ENCODE results near the gene RETREG2.

GRCh38 chr2:219129589-219129988 lies 48.5 kb upstream of the RETREG2 start:
- TF ChIP-seq, protein P1, sequence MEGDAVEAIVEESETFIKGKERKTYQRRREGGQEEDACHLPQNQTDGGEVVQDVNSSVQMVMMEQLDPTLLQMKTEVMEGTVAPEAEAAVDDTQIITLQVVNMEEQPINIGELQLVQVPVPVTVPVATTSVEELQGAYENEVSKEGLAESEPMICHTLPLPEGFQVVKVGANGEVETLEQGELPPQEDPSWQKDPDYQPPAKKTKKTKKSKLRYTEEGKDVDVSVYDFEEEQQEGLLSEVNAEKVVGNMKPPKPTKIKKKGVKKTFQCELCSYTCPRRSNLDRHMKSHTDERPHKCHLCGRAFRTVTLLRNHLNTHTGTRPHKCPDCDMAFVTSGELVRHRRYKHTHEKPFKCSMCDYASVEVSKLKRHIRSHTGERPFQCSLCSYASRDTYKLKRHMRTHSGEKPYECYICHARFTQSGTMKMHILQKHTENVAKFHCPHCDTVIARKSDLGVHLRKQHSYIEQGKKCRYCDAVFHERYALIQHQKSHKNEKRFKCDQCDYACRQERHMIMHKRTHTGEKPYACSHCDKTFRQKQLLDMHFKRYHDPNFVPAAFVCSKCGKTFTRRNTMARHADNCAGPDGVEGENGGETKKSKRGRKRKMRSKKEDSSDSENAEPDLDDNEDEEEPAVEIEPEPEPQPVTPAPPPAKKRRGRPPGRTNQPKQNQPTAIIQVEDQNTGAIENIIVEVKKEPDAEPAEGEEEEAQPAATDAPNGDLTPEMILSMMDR (IDR thresholded peaks at IDR 0.05) = no peak
- no peak for TF ChIP-seq EP300 (IDR thresholded peaks at IDR 0.05; ENCODE audit: low read depth)

All from transverse colon (tissue), 3 donors.